Measurements from ENCODE around the gene IGFBP5.

Gene IGFBP5

DNA sequence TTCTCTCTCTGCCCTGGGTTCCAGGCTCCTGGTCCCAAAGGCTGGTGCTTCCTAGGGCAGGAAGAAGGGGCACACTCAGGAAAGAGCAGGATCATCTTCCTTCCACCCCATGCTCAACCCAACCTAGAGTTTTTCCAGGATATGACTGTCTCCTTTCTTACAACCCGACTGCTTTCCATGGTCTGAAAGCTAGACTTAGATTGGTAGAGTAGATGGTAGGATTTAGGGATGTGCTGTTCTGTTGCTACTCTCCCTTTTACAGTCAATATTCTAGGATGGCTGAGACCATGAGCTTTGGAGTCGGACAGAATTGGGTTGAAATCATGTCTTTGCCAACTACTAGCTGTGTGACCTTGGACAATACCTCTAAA lies 45.9 kb upstream of the IGFBP5 start:
- TF ChIP-seq, protein P1, sequence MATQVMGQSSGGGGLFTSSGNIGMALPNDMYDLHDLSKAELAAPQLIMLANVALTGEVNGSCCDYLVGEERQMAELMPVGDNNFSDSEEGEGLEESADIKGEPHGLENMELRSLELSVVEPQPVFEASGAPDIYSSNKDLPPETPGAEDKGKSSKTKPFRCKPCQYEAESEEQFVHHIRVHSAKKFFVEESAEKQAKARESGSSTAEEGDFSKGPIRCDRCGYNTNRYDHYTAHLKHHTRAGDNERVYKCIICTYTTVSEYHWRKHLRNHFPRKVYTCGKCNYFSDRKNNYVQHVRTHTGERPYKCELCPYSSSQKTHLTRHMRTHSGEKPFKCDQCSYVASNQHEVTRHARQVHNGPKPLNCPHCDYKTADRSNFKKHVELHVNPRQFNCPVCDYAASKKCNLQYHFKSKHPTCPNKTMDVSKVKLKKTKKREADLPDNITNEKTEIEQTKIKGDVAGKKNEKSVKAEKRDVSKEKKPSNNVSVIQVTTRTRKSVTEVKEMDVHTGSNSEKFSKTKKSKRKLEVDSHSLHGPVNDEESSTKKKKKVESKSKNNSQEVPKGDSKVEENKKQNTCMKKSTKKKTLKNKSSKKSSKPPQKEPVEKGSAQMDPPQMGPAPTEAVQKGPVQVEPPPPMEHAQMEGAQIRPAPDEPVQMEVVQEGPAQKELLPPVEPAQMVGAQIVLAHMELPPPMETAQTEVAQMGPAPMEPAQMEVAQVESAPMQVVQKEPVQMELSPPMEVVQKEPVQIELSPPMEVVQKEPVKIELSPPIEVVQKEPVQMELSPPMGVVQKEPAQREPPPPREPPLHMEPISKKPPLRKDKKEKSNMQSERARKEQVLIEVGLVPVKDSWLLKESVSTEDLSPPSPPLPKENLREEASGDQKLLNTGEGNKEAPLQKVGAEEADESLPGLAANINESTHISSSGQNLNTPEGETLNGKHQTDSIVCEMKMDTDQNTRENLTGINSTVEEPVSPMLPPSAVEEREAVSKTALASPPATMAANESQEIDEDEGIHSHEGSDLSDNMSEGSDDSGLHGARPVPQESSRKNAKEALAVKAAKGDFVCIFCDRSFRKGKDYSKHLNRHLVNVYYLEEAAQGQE (IDR thresholded peaks at IDR 0.05; ENCODE audit: insufficient replicate concordance, low read depth) = no peak
- TF ChIP-seq POLR2AphosphoS5 (IDR thresholded peaks at IDR 0.05; ENCODE audit: low read depth) = no peak
- TF ChIP-seq GABPA (IDR thresholded peaks at IDR 0.05; ENCODE audit: low read depth) = no peak
- TF ChIP-seq SPI1 (IDR thresholded peaks at IDR 0.05; ENCODE audit: borderline replicate concordance, low read depth) = no peak
- TF ChIP-seq, protein P2, sequence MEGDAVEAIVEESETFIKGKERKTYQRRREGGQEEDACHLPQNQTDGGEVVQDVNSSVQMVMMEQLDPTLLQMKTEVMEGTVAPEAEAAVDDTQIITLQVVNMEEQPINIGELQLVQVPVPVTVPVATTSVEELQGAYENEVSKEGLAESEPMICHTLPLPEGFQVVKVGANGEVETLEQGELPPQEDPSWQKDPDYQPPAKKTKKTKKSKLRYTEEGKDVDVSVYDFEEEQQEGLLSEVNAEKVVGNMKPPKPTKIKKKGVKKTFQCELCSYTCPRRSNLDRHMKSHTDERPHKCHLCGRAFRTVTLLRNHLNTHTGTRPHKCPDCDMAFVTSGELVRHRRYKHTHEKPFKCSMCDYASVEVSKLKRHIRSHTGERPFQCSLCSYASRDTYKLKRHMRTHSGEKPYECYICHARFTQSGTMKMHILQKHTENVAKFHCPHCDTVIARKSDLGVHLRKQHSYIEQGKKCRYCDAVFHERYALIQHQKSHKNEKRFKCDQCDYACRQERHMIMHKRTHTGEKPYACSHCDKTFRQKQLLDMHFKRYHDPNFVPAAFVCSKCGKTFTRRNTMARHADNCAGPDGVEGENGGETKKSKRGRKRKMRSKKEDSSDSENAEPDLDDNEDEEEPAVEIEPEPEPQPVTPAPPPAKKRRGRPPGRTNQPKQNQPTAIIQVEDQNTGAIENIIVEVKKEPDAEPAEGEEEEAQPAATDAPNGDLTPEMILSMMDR (IDR thresholded peaks at IDR 0.05; ENCODE audit: insufficient read depth, low read length) = no peak
- Histone ChIP-seq H3K4me3 (replicated peaks; ENCODE audit: insufficient read depth, low read length) (no peak overlapping the region), H3K27me3 (ENCODE audit: insufficient read depth, poor library complexity, severe bottlenecking) (peaks cover 5% of the 10 kb centered on the region), H3K27ac (replicated peaks) (no peak overlapping the region)
- no peak for DNase-seq (ENCODE audit: low read depth in 1 of 2, low spot score in 1 of 2)

DNA sequence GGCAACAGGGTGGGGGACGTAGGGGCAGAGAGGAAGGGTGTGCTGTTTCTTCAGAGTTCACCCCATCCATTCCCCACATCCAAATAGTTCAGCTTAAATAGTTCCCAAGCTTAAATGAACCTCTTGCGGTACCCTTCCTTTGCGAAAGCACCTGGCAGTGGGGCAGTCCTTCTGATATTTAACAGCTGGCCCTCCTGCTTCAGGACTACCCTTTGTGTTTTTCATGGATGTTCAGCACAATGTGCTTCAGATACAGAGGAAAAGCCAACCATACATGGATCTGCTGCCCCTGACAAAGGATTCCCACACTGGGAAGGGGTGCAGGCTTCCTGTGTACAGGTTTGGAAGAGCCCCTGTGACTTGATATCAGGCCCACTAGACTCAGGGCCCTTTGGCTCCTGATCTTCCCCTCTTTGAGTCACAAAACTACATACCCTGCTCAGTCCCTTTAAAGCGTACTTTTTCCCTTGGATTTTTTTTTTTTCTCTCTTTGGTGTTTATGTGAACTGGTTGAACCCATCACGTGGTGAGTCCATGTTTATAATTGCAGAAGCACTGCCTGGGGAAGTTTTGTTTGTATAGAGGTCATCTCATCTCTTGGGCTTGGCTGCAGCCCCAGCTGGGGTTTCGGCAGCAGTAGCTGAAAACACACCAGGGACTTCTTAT lies 45.3 kb upstream of the IGFBP5 start:
- no peak for DNase-seq (ENCODE audit: low read depth in 1 of 2, low spot score in 1 of 2)
- Histone ChIP-seq H3K27ac (replicated peaks) (no peak overlapping the region), H3K4me3 (replicated peaks; ENCODE audit: insufficient read depth, low read length) (no peak overlapping the region), H3K27me3 (ENCODE audit: insufficient read depth, poor library complexity, severe bottlenecking) (peaks cover 5% of the 10 kb centered on the region)
- TF ChIP-seq SPI1 (IDR thresholded peaks at IDR 0.05; ENCODE audit: borderline replicate concordance, low read depth) (no peak), POLR2AphosphoS5 (IDR thresholded peaks at IDR 0.05; ENCODE audit: low read depth) (no peak), GABPA (IDR thresholded peaks at IDR 0.05; ENCODE audit: low read depth) (no peak)
- TF ChIP-seq, protein P2 (IDR thresholded peaks at IDR 0.05; ENCODE audit: insufficient read depth, low read length) = no peak
- TF ChIP-seq, protein P1 (IDR thresholded peaks at IDR 0.05; ENCODE audit: insufficient replicate concordance, low read depth) = no peak

DNA sequence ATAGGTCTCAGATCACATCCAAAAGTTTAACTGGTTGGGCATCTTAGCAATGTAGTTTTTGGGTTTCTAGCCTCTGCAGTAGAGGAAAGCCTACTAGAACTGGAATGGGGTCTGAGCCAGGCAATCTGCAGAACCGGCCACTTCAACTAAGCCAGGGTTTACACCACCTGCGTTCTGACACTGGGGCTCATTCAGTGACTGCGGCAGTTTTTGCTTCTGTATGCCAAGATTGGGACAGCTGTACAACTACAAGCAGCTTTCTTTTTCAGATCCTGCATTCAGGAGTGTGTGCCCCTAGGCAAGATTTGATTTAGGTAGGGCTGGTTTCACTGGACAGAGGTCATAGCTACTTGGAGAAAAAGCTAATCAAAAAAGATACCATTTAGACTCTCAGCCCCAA lies 43.7 kb upstream of the IGFBP5 start:
- Histone ChIP-seq H3K4me3 (replicated peaks; ENCODE audit: insufficient read depth, low read length) (no peak overlapping the region), H3K27me3 (ENCODE audit: insufficient read depth, poor library complexity, severe bottlenecking) (peaks cover 5% of the 10 kb centered on the region), H3K27ac (replicated peaks) (no peak overlapping the region)
- no peak for DNase-seq (ENCODE audit: low read depth in 1 of 2, low spot score in 1 of 2)
- TF ChIP-seq, protein P2 (IDR thresholded peaks at IDR 0.05; ENCODE audit: insufficient read depth, low read length) = no peak
- no peak for TF ChIP-seq POLR2AphosphoS5 (IDR thresholded peaks at IDR 0.05; ENCODE audit: low read depth)
- TF ChIP-seq, protein P1 (IDR thresholded peaks at IDR 0.05; ENCODE audit: insufficient replicate concordance, low read depth) = no peak
